GM12873 (cell line): ENCODE data around the gene ACTA2.

Experiments
- TF ChIP-seq, protein P1 (sequence below): IDR thresholded peaks from 2 replicates; pipeline ENCODE4 v1.5.1; 2012; ENCODE audit warnings: low read depth, mild to moderate bottlenecking, moderate library complexity, low read length, control low read depth; ENCODE audit not compliant: insufficient read depth; ENCODE audit errors: missing control alignments

Gene ACTA2

DNA sequence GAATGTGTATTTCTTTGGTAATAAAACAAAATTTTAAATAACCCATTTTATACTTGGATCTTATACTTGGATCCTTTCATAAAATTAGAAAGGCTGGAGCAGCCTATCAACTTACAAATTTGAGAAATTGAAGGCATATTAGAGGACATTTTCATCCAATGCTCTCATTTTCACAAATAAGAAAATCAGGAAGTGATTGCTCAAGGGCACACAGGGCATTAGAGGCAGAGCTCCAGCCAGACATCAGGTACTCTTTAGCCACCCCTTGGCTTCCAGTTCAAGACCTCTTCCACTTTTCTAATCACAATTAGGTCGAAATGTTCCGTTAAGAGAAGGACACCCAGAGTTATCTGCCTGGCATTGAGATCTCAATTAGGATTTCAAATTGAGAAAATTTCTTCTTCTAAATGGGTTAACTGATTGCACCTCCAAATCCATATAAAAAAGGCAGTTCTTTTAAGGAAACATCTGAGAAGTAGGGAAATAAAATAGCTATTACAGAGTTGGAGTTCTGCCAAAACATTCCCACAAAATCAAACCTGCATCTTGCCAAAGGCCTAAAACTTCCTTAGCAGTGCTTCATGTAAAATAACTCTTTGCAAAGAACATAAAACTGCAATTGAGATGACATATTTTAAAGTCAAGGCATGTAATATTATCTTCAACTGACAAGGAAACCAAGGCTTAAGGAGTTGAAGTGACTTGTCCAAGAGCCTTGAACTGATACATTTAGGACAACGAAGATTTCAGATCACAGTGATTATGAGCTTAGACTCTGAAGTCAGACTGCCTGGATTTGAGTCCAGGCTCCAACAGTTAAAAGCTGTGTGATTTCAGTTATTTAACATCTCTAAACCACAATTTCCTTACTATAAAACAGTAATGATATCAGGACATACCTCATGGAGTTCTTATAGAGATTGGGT, 2.4 kb downstream of the ACTA2 start:
- TF ChIP-seq, protein P1, sequence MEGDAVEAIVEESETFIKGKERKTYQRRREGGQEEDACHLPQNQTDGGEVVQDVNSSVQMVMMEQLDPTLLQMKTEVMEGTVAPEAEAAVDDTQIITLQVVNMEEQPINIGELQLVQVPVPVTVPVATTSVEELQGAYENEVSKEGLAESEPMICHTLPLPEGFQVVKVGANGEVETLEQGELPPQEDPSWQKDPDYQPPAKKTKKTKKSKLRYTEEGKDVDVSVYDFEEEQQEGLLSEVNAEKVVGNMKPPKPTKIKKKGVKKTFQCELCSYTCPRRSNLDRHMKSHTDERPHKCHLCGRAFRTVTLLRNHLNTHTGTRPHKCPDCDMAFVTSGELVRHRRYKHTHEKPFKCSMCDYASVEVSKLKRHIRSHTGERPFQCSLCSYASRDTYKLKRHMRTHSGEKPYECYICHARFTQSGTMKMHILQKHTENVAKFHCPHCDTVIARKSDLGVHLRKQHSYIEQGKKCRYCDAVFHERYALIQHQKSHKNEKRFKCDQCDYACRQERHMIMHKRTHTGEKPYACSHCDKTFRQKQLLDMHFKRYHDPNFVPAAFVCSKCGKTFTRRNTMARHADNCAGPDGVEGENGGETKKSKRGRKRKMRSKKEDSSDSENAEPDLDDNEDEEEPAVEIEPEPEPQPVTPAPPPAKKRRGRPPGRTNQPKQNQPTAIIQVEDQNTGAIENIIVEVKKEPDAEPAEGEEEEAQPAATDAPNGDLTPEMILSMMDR: no peak

DNA sequence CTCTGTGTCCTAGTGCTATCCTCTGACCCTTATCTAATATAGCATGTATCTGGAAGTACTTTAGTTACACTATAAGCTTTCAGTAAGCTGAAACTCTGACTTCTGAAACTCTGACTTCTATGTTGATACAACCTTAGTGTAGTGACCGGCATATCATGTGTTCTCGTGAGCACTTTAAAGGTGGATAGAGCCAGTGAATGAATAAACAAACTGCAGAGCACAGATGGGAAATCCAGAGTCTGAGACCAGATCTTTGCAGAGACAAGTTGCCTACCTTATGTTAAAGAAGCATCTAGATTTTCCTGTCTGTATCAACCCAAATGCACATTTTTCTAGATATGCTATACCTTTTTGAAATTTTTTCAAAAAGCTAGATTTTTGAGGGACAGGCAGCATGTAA, 3.5 kb downstream of the ACTA2 start:
- TF ChIP-seq, protein P1: no peak

DNA sequence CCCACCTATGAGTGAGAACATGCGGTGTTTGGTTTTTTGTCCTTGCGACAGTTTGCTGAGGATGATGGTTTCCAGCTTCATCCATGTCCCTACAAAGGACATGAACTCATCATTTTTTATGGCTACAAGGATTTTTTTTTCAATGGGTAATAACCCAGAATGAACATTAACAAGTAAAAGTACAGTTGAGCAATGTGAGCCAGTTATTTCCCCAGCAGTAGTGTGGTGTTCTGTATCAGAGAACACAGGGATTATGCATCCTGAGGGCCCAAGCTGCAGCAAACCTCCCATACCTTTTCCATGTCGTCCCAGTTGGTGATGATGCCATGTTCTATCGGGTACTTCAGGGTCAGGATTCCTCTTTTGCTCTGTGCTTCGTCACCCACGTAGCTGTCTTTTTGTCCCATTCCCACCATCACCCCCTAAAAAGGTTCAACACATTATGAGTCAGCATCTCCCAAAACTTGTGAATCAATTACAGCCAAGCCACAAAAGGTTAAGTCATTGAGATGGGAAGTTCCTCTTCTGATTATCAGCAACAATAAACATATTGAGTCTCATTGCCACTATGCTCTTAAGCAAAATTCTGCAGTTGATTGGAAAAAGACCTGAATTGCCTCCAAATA, 5.5 kb downstream of the ACTA2 start:
- TF ChIP-seq, protein P1: no peak

DNA sequence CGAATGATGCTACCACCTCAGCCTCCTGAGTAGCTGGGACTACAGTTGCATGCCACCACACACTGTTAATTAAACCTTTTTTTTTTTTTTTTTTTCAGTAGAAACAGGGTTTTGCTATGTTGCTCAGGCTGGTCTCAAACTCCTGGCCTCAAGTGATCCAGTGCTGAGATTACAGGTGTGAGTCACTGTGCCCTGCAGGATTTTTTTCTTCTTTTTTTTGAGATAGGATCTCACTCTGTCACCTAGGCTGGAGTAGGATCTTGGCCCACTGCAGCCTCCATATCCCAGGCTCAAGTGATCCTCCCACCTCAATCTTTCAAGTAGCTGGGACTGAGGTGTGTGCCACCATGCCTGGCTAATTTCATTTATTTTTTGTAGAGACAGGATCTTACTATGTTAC, 6.4 kb downstream of the ACTA2 start:
- TF ChIP-seq, protein P1: no peak

DNA sequence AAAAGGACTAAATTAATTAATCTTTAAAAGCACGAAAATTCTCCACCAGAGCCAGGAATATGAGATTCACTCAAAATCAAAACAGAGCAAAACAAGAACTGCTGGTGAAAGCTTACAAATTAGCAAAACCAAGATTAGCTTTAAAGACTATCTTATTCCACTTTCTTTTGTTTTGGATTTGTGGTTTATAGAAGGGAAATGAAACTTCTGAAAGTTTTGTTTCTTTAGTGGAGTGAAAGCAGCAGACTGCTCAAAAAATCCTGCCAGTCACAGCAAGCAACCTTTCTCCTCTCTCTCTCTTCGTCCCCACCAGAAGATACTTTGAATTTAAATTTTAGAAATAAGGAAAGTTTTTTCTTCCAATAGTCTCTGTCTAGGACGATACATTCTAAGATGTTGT, 7.8 kb downstream of the ACTA2 start:
- TF ChIP-seq, protein P1: no peak

DNA sequence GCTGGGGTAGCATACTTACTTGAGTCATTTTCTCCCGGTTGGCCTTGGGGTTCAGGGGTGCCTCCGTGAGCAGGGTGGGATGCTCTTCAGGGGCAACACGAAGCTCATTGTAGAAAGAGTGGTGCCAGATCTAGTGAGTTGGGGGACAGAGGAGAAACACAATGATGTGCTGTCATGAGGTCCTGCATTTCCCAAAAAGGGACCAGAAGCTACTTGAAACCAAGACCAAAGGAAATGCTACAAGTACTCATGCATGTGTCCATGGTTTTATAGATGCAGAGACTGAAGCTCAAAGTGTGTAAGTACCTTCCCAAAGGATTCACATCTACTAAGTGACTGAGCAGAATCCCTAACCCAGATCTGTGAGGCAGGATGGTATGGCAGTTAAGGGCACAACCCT, 8.8 kb downstream of the ACTA2 start:
- TF ChIP-seq, protein P1: no peak

DNA sequence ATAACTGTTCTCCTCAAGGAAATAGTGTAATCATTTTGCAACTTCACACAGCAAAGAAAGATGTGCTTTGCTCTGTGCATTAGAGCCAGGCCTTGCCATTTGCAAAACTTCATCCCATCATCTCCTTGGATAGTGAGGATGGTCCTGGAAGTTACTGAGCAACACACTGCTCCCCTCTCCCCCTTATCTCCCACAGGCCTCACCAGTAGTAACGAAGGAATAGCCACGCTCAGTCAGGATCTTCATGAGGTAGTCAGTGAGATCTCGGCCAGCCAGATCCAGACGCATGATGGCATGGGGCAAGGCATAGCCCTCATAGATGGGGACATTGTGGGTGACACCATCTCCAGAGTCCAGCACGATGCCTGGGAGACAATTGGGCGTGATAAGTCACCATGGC, 11.5 kb downstream of the ACTA2 start:
- TF ChIP-seq, protein P1: no peak
